Measurements from ENCODE around the gene PLTP. TPM values are rescaled to one million over a fixed set of nuclear protein-coding genes. Genes with fewer than 3 reads are reported as not detected.

PLTP gene
- total and polyA plus RNA-seq, 2 of the 13 experiments (the other 11 are each of a cell fraction or from before 2014, with no cell fraction given) = 16.9 to 28.6 TPM

DNA sequence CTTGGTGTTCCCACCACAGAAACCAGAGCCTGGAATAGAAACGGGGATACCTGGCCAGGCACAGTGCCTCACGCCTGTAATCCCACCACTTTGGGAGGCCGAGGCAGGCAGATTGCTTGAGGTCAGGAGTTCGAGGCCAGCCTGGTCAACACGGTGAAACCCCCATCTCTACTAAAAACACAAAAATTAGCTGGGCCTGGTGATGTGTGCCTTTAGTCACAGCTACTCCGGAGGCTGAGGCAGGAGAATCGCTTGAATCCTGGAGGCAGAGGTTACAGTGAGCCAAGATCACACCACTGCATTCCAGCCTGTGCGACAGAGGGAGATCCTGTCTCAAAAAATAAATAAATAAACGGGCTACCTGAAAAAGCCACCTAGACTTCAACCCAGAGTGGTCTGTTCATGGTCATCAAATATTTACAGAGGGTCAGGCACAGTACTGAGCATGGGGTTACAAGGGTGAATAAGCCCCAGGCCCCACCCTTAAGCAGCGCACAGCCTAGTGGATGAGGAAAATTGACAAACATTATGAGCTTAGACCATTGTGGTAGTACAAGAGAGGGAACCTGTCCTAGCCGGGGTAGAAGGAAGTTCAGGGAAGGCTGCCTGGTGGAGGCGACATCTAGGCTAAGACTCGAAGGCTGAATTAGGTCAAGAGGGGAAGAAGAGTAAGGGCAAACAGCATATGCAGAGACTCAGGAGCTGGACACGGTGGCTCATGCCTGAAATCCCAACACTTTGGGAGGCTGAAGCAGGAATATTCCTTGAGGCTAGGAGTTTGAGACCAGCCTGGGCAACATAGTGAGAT, 15.3 kb upstream of the PLTP start (continued):
- TF ChIP-seq, protein P1, sequence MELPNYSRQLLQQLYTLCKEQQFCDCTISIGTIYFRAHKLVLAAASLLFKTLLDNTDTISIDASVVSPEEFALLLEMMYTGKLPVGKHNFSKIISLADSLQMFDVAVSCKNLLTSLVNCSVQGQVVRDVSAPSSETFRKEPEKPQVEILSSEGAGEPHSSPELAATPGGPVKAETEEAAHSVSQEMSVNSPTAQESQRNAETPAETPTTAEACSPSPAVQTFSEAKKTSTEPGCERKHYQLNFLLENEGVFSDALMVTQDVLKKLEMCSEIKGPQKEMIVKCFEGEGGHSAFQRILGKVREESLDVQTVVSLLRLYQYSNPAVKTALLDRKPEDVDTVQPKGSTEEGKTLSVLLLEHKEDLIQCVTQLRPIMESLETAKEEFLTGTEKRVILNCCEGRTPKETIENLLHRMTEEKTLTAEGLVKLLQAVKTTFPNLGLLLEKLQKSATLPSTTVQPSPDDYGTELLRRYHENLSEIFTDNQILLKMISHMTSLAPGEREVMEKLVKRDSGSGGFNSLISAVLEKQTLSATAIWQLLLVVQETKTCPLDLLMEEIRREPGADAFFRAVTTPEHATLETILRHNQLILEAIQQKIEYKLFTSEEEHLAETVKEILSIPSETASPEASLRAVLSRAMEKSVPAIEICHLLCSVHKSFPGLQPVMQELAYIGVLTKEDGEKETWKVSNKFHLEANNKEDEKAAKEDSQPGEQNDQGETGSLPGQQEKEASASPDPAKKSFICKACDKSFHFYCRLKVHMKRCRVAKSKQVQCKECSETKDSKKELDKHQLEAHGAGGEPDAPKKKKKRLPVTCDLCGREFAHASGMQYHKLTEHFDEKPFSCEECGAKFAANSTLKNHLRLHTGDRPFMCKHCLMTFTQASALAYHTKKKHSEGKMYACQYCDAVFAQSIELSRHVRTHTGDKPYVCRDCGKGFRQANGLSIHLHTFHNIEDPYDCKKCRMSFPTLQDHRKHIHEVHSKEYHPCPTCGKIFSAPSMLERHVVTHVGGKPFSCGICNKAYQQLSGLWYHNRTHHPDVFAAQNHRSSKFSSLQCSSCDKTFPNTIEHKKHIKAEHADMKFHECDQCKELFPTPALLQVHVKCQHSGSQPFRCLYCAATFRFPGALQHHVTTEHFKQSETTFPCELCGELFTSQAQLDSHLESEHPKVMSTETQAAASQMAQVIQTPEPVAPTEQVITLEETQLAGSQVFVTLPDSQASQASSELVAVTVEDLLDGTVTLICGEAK (IDR thresholded peaks at IDR 0.05) = no peak
- TF ChIP-seq, protein P1 (CRISPR knock-in tag; IDR thresholded peaks at IDR 0.05) = peak; percentile 73; the same call in 1 of the 2 replicates
- TF ChIP-seq ZNF614 (CRISPR knock-in tag; IDR thresholded peaks at IDR 0.05; ENCODE audit: borderline replicate concordance) (peak; percentile 95; the same call in 1 of the 2 replicates), SAFB2 (CRISPR knock-in tag; IDR thresholded peaks at IDR 0.05; ENCODE audit: borderline replicate concordance, low read depth) (peak; percentile 66; the same call in 1 of the 2 replicates), SUZ12 (IDR thresholded peaks at IDR 0.05; ENCODE audit: low read depth, low read length) (no peak), JUNB (CRISPR knock-in tag; IDR thresholded peaks at IDR 0.05; ENCODE audit: borderline replicate concordance) (no peak), ZNF326 (CRISPR knock-in tag; IDR thresholded peaks at IDR 0.05; ENCODE audit: borderline replicate concordance) (no peak)
- TF ChIP-seq, protein P2, sequence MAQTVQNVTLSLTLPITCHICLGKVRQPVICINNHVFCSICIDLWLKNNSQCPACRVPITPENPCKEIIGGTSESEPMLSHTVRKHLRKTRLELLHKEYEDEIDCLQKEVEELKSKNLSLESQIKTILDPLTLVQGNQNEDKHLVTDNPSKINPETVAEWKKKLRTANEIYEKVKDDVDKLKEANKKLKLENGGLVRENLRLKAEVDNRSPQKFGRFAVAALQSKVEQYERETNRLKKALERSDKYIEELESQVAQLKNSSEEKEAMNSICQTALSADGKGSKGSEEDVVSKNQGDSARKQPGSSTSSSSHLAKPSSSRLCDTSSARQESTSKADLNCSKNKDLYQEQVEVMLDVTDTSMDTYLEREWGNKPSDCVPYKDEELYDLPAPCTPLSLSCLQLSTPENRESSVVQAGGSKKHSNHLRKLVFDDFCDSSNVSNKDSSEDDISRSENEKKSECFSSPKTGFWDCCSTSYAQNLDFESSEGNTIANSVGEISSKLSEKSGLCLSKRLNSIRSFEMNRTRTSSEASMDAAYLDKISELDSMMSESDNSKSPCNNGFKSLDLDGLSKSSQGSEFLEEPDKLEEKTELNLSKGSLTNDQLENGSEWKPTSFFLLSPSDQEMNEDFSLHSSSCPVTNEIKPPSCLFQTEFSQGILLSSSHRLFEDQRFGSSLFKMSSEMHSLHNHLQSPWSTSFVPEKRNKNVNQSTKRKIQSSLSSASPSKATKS (CRISPR knock-in tag; IDR thresholded peaks at IDR 0.05) = no peak
- TF ChIP-seq, protein P3, sequence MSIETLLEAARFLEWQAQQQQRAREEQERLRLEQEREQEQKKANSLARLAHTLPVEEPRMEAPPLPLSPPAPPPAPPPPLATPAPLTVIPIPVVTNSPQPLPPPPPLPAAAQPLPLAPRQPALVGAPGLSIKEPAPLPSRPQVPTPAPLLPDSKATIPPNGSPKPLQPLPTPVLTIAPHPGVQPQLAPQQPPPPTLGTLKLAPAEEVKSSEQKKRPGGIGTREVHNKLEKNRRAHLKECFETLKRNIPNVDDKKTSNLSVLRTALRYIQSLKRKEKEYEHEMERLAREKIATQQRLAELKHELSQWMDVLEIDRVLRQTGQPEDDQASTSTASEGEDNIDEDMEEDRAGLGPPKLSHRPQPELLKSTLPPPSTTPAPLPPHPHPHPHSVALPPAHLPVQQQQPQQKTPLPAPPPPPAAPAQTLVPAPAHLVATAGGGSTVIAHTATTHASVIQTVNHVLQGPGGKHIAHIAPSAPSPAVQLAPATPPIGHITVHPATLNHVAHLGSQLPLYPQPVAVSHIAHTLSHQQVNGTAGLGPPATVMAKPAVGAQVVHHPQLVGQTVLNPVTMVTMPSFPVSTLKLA (IDR thresholded peaks at IDR 0.05) = 0 out of 2 replicates have a peak, but pooled peaks have one; percentile 18

All from HepG2 (cell line).